HG03469 (cell line): ENCODE measurements around the gene KRTAP5-7.
"Not testable (repeated sequence)": the region's sequence is repeated elsewhere in the genome, so short reads cannot be mapped to it uniquely, and the experiment has no call there.

Experiments used
- ATAC-seq: cut with Tn5 transposase; IDR thresholded peaks from one replicate; pipeline ENCODE4 v1.9.1; 2021; ENCODE audit warnings: mild to moderate bottlenecking, moderate library complexity, moderate number of reproducible peaks; ENCODE audit not compliant: unreplicated experiment

Gene KRTAP5-7

GRCh38 chr11:71526796-71527575 is at the start of gene KRTAP5-7:
Gene KRTAP5-7 (plus strand): TSS chr11:71527267. CDS start chr11:71527301, 34 bp downstream.
- not testable (repeated sequence) for ATAC-seq

- ATAC-seq: no peak
These were observed 49.2 kb upstream of the KRTAP5-7 start for GRCh38 chr11:71477641-71478527.

GRCh38 chr11:71478528-71478840 is 48.6 kb upstream of the KRTAP5-7 start:
- ATAC-seq: no peak

- ATAC-seq: no peak
These were observed 45.7 kb upstream of the KRTAP5-7 start for GRCh38 chr11:71481101-71481960.

- ATAC-seq: no peak
These were observed 44.9 kb upstream of the KRTAP5-7 start for GRCh38 chr11:71482216-71482615.

- ATAC-seq: no peak
These were observed 44.2 kb upstream of the KRTAP5-7 start for GRCh38 chr11:71482746-71483364.

- ATAC-seq: no peak
These were observed 43.4 kb upstream of the KRTAP5-7 start for GRCh38 chr11:71483692-71484091.

GRCh38 chr11:71484248-71485062 is 42.6 kb upstream of the KRTAP5-7 start:
- ATAC-seq: no peak

- no peak for ATAC-seq
These were observed 42.0 kb upstream of the KRTAP5-7 start for GRCh38 chr11:71485063-71485399.

GRCh38 chr11:71485466-71485865 is 41.6 kb upstream of the KRTAP5-7 start:
- ATAC-seq: no peak

- no peak for ATAC-seq
These were observed 40.7 kb upstream of the KRTAP5-7 start for GRCh38 chr11:71486320-71486719.

GRCh38 chr11:71488681-71489270 is 38.3 kb upstream of the KRTAP5-7 start:
- no peak for ATAC-seq

- ATAC-seq: no peak
These were observed 37.6 kb upstream of the KRTAP5-7 start for GRCh38 chr11:71489311-71490043.

- no peak for ATAC-seq
These were observed 36.9 kb upstream of the KRTAP5-7 start for GRCh38 chr11:71490044-71490730.

- no peak for ATAC-seq
These were observed 36.2 kb upstream of the KRTAP5-7 start for GRCh38 chr11:71490731-71491390.

GRCh38 chr11:71491531-71491930 is 35.5 kb upstream of the KRTAP5-7 start:
- no peak for ATAC-seq

GRCh38 chr11:71491940-71492339 is 35.1 kb upstream of the KRTAP5-7 start:
- ATAC-seq: no peak
